ENCODE measurements around the gene MAGI1.

The MAGI1 gene

GRCh38 chr3:65914740-65915367 lies 123.9 kb downstream of the MAGI1 start:
- no peak for TF ChIP-seq CTCF (IDR thresholded peaks at IDR 0.05; ENCODE audit: insufficient read depth, low read length)
- TF ChIP-seq SPI1 (IDR thresholded peaks at IDR 0.05; ENCODE audit: borderline replicate concordance, low read depth), result no peak
- TF ChIP-seq GABPA (IDR thresholded peaks at IDR 0.05; ENCODE audit: low read depth), result no peak
- no peak for TF ChIP-seq POLR2AphosphoS5 (IDR thresholded peaks at IDR 0.05; ENCODE audit: low read depth)
- TF ChIP-seq, protein P1, sequence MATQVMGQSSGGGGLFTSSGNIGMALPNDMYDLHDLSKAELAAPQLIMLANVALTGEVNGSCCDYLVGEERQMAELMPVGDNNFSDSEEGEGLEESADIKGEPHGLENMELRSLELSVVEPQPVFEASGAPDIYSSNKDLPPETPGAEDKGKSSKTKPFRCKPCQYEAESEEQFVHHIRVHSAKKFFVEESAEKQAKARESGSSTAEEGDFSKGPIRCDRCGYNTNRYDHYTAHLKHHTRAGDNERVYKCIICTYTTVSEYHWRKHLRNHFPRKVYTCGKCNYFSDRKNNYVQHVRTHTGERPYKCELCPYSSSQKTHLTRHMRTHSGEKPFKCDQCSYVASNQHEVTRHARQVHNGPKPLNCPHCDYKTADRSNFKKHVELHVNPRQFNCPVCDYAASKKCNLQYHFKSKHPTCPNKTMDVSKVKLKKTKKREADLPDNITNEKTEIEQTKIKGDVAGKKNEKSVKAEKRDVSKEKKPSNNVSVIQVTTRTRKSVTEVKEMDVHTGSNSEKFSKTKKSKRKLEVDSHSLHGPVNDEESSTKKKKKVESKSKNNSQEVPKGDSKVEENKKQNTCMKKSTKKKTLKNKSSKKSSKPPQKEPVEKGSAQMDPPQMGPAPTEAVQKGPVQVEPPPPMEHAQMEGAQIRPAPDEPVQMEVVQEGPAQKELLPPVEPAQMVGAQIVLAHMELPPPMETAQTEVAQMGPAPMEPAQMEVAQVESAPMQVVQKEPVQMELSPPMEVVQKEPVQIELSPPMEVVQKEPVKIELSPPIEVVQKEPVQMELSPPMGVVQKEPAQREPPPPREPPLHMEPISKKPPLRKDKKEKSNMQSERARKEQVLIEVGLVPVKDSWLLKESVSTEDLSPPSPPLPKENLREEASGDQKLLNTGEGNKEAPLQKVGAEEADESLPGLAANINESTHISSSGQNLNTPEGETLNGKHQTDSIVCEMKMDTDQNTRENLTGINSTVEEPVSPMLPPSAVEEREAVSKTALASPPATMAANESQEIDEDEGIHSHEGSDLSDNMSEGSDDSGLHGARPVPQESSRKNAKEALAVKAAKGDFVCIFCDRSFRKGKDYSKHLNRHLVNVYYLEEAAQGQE (IDR thresholded peaks at IDR 0.05; ENCODE audit: insufficient replicate concordance, low read depth), result no peak
- DNase-seq (ENCODE audit: low read depth in 1 of 2, low spot score in 1 of 2), result no peak
- Histone ChIP-seq H3K4me3 (replicated peaks; ENCODE audit: insufficient read depth, low read length) (no peak overlapping the region), H3K27ac (replicated peaks) (no peak overlapping the region), H3K27me3 (ENCODE audit: insufficient read depth, poor library complexity, severe bottlenecking) (no peaks in the 10 kb centered on the region)

DNA sequence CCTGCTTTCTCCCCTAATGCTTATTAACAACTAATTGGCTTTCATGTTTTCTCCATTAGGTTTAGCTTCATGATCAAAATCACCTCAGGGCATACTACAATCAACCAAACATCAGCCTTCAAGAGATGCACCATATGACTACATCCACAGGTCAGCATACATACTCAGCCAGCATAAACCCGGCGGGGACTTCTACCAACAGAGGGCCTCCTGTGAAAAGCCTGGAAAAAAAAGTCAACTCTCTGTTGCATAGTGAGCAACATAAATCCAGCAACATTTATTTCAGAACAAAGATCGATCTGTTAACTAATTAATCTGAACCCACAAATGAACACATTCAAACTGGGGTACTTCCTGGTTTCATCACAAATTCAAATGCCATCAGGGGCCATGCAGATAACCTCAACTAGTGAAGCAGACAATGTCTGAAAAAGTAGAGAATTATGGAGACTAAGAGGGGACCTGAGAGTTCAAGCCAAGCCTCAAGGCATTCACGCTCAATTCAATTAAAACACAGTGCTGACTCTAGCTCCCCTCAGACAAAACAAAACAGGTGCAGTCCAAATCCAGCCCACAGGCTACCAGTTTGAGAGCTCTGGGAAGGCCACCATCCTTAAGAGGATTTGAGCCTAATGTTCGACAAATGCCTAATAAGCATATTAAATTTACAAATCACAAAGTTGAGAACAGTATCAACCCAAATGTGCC lies 124.5 kb downstream of the MAGI1 start:
- Histone ChIP-seq H3K27ac (replicated peaks) (no peak overlapping the region), H3K27me3 (ENCODE audit: insufficient read depth, poor library complexity, severe bottlenecking) (no peaks in the 10 kb centered on the region), H3K4me3 (replicated peaks; ENCODE audit: insufficient read depth, low read length) (no peak overlapping the region)
- DNase-seq (ENCODE audit: low read depth in 1 of 2, low spot score in 1 of 2), result no peak
- TF ChIP-seq SPI1 (IDR thresholded peaks at IDR 0.05; ENCODE audit: borderline replicate concordance, low read depth), result no peak
- TF ChIP-seq CTCF (IDR thresholded peaks at IDR 0.05; ENCODE audit: insufficient read depth, low read length), result no peak
- TF ChIP-seq POLR2AphosphoS5 (IDR thresholded peaks at IDR 0.05; ENCODE audit: low read depth), result no peak
- no peak for TF ChIP-seq GABPA (IDR thresholded peaks at IDR 0.05; ENCODE audit: low read depth)
- TF ChIP-seq, protein P1 (IDR thresholded peaks at IDR 0.05; ENCODE audit: insufficient replicate concordance, low read depth), result no peak

GRCh38 chr3:65912647-65913046 lies 126.1 kb downstream of the MAGI1 start:
- no peak for TF ChIP-seq POLR2AphosphoS5 (IDR thresholded peaks at IDR 0.05; ENCODE audit: low read depth)
- Histone ChIP-seq H3K27me3 (ENCODE audit: insufficient read depth, poor library complexity, severe bottlenecking) (no peaks in the 10 kb centered on the region), H3K27ac (replicated peaks) (no peak overlapping the region), H3K4me3 (replicated peaks; ENCODE audit: insufficient read depth, low read length) (no peak overlapping the region)
- DNase-seq (ENCODE audit: low read depth in 1 of 2, low spot score in 1 of 2), result no peak

GRCh38 chr3:65908588-65908987 lies 130.1 kb downstream of the MAGI1 start:
- no peak for TF ChIP-seq GABPA (IDR thresholded peaks at IDR 0.05; ENCODE audit: low read depth)
- no peak for TF ChIP-seq CTCF (IDR thresholded peaks at IDR 0.05; ENCODE audit: insufficient read depth, low read length)
- TF ChIP-seq SPI1 (IDR thresholded peaks at IDR 0.05; ENCODE audit: borderline replicate concordance, low read depth), result no peak
- TF ChIP-seq, protein P1 (IDR thresholded peaks at IDR 0.05; ENCODE audit: insufficient replicate concordance, low read depth), result no peak
- no peak for TF ChIP-seq POLR2AphosphoS5 (IDR thresholded peaks at IDR 0.05; ENCODE audit: low read depth)
- Histone ChIP-seq H3K4me3 (replicated peaks; ENCODE audit: insufficient read depth, low read length) (no peak overlapping the region), H3K27ac (replicated peaks) (no peak overlapping the region), H3K27me3 (ENCODE audit: insufficient read depth, poor library complexity, severe bottlenecking) (no peaks in the 10 kb centered on the region)
- DNase-seq (ENCODE audit: low read depth in 1 of 2, low spot score in 1 of 2), result no peak

Data from HL-60 (cell line).